Astrocyte (in vitro differentiated cells and primary cell): Measurements from ENCODE around the gene LRIT2.

ENCODE experiments used
- CTCF ChIP-seq: IDR thresholded peaks from 2 replicates; pipeline ENCODE4 v1.5.1; 2011; ENCODE audit warnings: low read depth, mild to moderate bottlenecking, inconsistent platforms, low read length, moderate library complexity; ENCODE audit not compliant: insufficient read depth
- EZH2 ChIP-seq: IDR thresholded peaks from 2 replicates; pipeline ENCODE4 v1.6.1; 2012; ENCODE audit warnings: mild to moderate bottlenecking, low read length, inconsistent platforms; ENCODE audit not compliant: insufficient read depth

GRCh38 chr10:84261236-84261915, 36.0 kb upstream of the LRIT2 start:
- TF ChIP-seq CTCF (no peak), EZH2 (no peak)
